Activated B cell treated with CpG ODN at 0.5 μM for 24 hours (primary cell): ENCODE data around the gene SSTR3. TPM values are rescaled to one million over a fixed set of nuclear protein-coding genes. Genes with fewer than 3 reads are reported as not detected.

Experiments
- ATAC-seq: fragments of 200-7000 bp; cut with Tn5 transposase; one replicate; pipeline ENCODE4 v1.10.0; 2021; ENCODE audit warnings: low read depth, mild to moderate bottlenecking, moderate library complexity
- CTCF ChIA-PET: fragments of 350-600 bp; sonication (Branson Sonifier 250); formaldehyde crosslinking; loops from one replicate; lab custom pipeline; 2021; ENCODE audit warnings: antibody characterized with exemption; lab: Charles Lee
- POLR2A ChIA-PET: fragments of 350-600 bp; sonication (Branson Sonifier 250); formaldehyde crosslinking; loops from one replicate; lab custom pipeline; 2021; ENCODE audit warnings: antibody characterized with exemption; lab: Charles Lee
- DNase-seq: peaks from one replicate; pipeline ENCODE4 v3.0.0; 2022
- H3K27ac Mint-ChIP-seq: one replicate; pipeline ENCODE4 v1.8.0; 2020; ENCODE audit warnings: mixed read lengths
- H3K27me3 Mint-ChIP-seq: one replicate; pipeline ENCODE4 v1.8.0; 2021; ENCODE audit warnings: mixed read lengths
- H3K36me3 Mint-ChIP-seq: one replicate; pipeline ENCODE4 v1.8.0; 2021; ENCODE audit warnings: low read depth, mixed read lengths
- H3K4me1 Mint-ChIP-seq: one replicate; pipeline ENCODE4 v1.8.0; 2021; ENCODE audit warnings: mixed read lengths
- H3K4me3 Mint-ChIP-seq: one replicate; pipeline ENCODE4 v1.8.0; 2020; ENCODE audit warnings: mild to moderate bottlenecking, mixed read lengths
- H3K9me3 Mint-ChIP-seq: one replicate; pipeline ENCODE4 v1.8.0; 2020; ENCODE audit warnings: mixed read lengths
- CTCF ChIP-seq: fragments of 200-600 bp; IDR thresholded peaks from one replicate; pipeline ENCODE4 v1.8.0; 2022; ENCODE audit warnings: antibody characterized with exemption, mild to moderate bottlenecking
- intact Hi-C: fragments of 100-400 bp; cut with micrococcal nuclease; formaldehyde crosslinking; loops from one replicate; pipeline ENCODE4 v1.15.1; 2024
- total RNA-seq: library from RNA; stranded (reverse); gene quantifications from 2 replicates; pipeline ENCODE4 v1.2.3, GENCODE V29; 2022

SSTR3 gene
- total RNA-seq, 1 donor from 2014 or later: 1.8 TPM

- Mint-ChIP-seq H3K4me3 (peak overlapping the region; percentile 61), H3K9me3 (no peaks in the 10 kb centered on the region), H3K27me3 (no peaks in the 10 kb centered on the region), H3K27ac (peak overlapping the region; percentile 78), H3K36me3 (peaks cover 9% of the 10 kb centered on the region), H3K4me1 (peaks cover 47% of the 10 kb centered on the region)
- DNase-seq (no peak), ATAC-seq (no peak)
- TF ChIP-seq CTCF: no peak
- intact Hi-C loops: no loop called here
- ChIA-PET POLR2A (interaction anchor here (0.6 to 2.5 kb wide), 2 partner anchors 18 to 382 kb away, joined by 3 to 11 read pairs; no protein-coding TSS in a partner anchor), CTCF (interaction anchor here (1.0 to 4.8 kb wide), 2 partner anchors 12 to 33 kb away, joined by 3 to 41 read pairs; no protein-coding TSS in a partner anchor)
These were observed 36.0 kb upstream of the SSTR3 start for GRCh38 chr22:37248251-37248650.

GRCh38 chr22:37245740-37246139, 33.5 kb upstream of the SSTR3 start:
- peak overlapping the region; percentile 90 for H3K27ac Mint-ChIP-seq
- ATAC-seq (no peak), DNase-seq (no peak)
- no peaks in the 10 kb centered on the region for H3K9me3 Mint-ChIP-seq
- intact Hi-C loops: loop anchor here (2.0 kb wide), 1 partner anchor 39 kb away; no protein-coding TSS in a partner anchor
- no peak for TF ChIP-seq CTCF
- no peaks in the 10 kb centered on the region for H3K27me3 Mint-ChIP-seq
- ChIA-PET POLR2A (interaction anchor here (1.0 to 9.9 kb wide), 14 partner anchors 8 to 717 kb away, joined by 3 to 304 read pairs (median 13); partner anchors contain the start of genes CYTH4, EIF3D, GGA1 and IFT27), CTCF (interaction anchor here (1.2 to 8.8 kb wide), 4 partner anchors 14 to 27 kb away, joined by 4 to 139 read pairs (median 38); no protein-coding TSS in a partner anchor)
- H3K36me3 Mint-ChIP-seq: peaks cover 25% of the 10 kb centered on the region
- no peak overlapping the region for H3K4me3 Mint-ChIP-seq
- peaks cover 67% of the 10 kb centered on the region for H3K4me1 Mint-ChIP-seq

GRCh38 chr22:37244922-37245722, 32.8 kb upstream of the SSTR3 start:
- peak overlapping the region; percentile 97 for H3K4me3 Mint-ChIP-seq
- ATAC-seq (peak; percentile 18), DNase-seq (no peak)
- POLR2A ChIA-PET: interaction anchor here (0.7 to 9.9 kb wide), 17 partner anchors 8 to 716 kb away, joined by 3 to 304 read pairs (median 8); partner anchors contain the start of genes CYTH4, EIF3D, GGA1 and IFT27
- TF ChIP-seq CTCF: no peak
- no peaks in the 10 kb centered on the region for H3K9me3 Mint-ChIP-seq
- peaks cover 70% of the 10 kb centered on the region for H3K4me1 Mint-ChIP-seq
- H3K36me3 Mint-ChIP-seq: peaks cover 31% of the 10 kb centered on the region
- peak overlapping the region; percentile 90 for H3K27ac Mint-ChIP-seq
- intact Hi-C loops: loop anchor here (1.0 to 2.0 kb wide), 4 partner anchors 15 to 123 kb away; no protein-coding TSS in a partner anchor
- no peaks in the 10 kb centered on the region for H3K27me3 Mint-ChIP-seq
- CTCF ChIA-PET: interaction anchor here (0.8 to 8.8 kb wide), 12 partner anchors 11 to 69 kb away, joined by 3 to 139 read pairs (median 6); no protein-coding TSS in a partner anchor

DNA sequence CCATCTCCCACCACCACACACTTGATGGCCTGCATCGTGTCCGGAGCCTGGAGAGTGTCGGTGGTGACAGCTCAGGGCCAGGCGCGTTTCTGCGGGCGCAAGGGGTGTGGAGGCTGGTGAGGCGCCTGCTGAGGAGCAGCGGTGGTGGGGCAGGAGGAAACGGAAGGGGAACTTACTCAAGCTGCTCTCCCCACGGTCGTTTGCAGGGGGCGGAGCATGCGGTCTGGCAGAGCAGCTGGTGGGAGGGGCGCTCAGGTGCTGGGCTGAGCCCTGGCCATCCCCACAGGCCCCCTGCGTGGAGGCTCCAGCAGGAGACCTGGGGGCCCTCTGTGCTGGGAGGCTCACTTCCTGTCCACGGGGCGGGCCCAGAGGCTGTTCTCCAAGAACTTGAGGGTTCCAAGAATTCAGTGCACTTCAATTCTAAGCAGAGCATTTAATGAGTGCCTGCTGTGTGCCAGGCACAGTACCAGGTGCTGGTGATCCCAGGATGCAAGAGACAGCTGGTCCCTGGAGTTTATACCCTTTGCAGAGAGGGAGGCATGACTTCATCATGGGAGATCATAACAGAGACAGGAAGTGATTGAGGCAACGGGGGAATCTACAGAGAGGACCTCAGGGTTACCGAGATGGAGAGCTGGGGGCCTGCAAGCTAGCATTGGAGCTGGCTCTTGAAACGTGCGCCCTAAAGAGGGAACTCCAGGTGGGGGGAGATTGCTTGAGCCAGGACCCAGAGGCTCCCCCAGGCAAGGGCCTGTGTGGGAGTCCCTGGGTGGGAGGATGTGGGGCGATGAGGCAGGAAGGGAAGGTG, 32.0 kb upstream of the SSTR3 start, which contains the start of gene RAC2:
RAC2 (minus strand) TSS at position 156 of the 808 bp plus-strand sequence; CDS start at position 35, 121 bp downstream.
- CTCF ChIA-PET: interaction anchor here (0.8 to 8.8 kb wide), 14 partner anchors 12 to 122 kb away, joined by 3 to 139 read pairs (median 4); no protein-coding TSS in a partner anchor
- Mint-ChIP-seq H3K36me3 (peaks cover 39% of the 10 kb centered on the region), H3K4me3 (peak within 1 kb of the TSS; percentile 97), H3K27me3 (no peaks in the 10 kb centered on the region), H3K9me3 (no peaks in the 10 kb centered on the region), H3K4me1 (peaks cover 74% of the 10 kb centered on the region), H3K27ac (peak within 1 kb of the TSS; percentile 90)
- DNase-seq (peak; percentile 77), ATAC-seq (peak; percentile 59)
- intact Hi-C loops: loop anchor here (1.0 to 2.0 kb wide), 4 partner anchors 16 to 122 kb away; no protein-coding TSS in a partner anchor
- TF ChIP-seq CTCF: no peak
- POLR2A ChIA-PET: interaction anchor here (0.6 to 9.9 kb wide), 26 partner anchors 9 to 762 kb away, joined by 3 to 304 read pairs (median 6); partner anchors contain the start of genes CYTH4, GGA1, IFT27 and MFNG
